Central memory CD4-positive, alpha-beta T cell (primary cell): ENCODE measurements around the gene GLCCI1.

Experiments used
- DNase-seq: peaks from one replicate; pipeline ENCODE4 v3.0.0; 2022

GLCCI1 gene

DNA sequence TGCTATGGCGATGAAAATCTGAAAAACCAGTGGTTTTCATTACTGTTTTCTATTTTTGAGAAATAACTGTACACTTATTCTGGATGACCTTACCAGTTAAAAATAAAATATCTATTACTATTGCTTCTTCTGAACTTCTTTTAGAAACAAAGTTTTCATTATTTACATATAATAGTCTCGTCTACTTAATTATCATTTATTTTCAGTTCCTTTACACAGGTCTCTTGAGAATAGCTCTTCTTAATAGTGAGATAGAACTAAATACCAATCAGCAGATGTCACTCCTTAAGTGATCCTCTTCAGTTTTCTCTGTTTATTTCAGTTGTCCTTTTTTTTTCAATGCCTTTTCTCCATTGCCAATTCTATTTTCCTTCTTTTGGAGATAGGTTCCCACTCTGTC, 4.3 kb upstream of the GLCCI1 start:
- DNase-seq: no peak

DNA sequence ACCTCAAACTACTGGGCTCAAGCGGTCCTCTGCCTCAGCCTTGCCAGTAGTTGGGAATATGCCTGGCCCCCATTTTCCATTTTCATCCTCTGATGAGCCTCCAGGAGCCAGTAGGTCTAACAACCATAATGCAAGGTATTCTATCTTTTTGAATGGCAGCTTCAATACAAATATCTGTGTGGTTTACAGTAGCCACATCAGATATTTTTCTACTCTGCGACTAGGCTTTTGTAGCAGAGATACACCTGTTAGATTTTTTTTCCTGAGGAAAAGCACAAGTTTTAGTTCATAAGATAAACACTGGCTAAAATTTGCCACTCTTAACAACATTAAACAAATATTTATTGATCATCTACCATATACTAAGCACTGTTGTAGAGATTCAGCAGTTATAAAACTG, 3.9 kb upstream of the GLCCI1 start:
- no peak for DNase-seq

DNA sequence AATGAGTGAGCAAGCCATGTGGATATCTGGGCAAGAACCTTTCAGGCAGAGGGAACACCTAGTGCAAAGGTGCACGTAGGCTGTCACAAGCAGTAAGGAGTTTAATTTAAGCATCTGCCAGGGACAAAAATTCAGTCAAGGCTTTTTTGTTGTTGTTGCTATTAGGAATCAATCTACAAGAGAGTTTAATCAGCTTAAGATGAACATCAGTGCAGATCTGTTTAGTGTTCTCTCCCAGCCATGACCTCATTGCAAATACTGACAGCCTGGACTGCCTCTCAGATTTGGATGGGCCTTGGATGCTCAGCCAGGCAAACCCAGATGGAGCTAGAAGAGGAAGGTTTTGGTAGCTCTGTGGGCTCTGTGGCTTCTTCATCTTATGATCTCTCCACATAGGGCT, 3.3 kb upstream of the GLCCI1 start:
- DNase-seq: no peak

DNA sequence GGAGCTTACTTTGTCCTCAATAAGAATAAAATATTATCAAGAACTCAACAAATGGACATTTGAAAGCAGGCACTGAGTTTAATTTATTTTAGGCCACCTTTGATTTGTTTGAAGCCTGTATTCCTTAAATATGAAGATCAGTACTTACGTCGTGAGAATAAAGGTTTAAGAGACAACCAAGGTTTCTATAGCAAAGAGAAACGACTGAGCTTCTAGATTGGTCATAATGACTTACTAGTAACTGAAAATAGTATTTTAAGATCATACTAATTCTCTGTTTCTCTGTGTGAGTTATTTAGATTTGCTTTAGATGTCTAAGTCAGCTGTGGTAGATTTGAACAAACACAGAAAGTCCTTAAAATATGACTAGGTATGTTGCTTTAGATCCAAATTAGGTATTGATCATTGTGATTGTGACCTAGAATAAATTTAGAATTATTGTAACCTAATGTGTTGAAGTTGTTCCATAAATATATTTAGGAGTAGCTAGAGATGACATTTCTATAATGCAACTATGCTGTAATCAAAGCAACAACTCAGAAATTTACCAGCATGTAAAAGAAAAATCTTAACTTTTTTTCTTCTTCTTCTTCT, 2.4 kb upstream of the GLCCI1 start:
- DNase-seq: no peak

DNA sequence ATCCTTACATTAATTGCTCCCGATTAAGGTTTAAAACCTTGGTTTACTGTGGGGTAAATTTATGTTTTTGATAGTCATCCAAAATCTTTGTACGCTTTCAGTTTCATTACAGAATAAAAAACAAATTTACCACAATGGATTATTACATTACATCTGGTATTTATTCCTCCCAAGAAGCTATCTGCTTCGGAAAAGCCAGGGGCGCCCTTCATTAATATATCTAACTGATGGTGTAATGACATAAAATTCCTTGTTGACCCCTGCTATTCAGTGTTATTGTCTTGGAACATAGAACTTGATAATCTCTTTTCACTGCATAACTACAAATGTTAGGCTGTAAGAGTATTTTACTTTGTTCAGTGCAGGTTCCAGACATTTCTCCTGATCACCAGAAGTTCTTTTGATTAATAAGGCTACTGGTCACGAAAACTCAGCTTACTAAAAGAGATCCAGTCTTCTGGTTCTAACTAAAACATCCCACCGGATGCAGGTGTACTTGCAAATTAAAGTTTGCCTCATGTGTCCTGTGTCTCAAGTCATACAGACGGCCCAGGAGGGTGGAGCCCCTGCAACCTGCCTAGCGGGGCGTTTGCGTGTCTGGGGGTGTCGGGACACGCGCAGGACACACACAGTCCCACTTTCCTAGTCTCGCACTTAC, 581 bp upstream of the GLCCI1 start:
- peak; percentile 12 for DNase-seq

DNA sequence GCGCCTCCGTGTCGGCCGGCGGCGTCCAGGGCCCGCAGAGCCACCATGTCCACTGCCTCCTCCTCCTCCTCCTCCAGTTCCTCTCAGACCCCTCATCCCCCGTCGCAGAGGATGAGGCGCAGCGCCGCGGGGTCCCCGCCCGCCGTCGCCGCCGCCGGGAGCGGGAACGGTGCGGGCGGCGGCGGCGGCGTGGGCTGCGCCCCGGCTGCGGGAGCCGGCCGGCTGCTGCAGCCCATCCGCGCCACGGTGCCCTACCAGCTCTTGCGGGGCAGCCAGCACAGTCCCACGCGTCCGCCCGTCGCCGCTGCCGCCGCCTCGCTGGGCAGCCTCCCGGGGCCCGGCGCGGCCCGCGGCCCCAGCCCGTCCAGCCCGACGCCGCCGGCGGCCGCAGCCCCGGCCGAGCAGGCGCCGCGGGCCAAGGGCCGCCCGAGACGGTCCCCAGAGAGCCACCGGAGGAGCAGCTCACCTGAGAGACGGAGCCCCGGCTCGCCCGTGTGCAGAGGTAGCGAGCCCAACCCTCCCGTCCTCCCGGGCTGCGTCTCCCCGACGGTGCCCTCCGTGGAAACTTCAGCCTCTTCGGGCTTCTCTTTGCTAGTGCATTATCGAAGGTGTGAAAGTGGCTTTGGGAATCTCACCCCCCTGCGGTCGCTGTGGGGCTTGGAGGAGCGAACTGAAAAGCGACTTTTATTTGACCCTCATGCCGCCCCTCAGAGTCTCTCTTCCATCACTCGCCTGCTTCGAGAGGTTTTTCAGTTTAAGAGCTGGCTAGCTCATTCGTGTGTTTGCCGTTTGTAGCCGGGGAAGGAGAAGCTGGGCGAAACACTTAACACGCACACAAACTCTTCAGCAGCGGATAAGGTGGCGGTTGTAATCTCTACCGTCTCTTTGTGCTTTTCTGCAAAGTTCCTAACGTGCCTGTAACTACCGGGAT, 975 bp downstream of the GLCCI1 start:
- DNase-seq: peak; percentile 49

DNA sequence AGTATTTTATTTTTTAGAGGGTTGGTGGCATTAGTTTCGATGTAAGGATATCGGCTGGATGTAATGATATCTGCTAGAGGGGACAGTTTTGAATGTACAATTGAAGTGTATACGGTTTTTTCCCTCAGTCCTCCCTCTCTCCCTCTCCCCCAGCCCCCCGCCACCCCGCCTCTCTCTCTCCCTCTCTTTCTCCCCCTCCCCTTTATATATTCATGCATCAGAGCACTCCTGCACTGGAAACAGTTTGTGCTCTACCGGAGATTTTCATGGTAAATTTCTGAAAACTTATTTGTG, 1.6 kb downstream of the GLCCI1 start:
- DNase-seq: no peak

DNA sequence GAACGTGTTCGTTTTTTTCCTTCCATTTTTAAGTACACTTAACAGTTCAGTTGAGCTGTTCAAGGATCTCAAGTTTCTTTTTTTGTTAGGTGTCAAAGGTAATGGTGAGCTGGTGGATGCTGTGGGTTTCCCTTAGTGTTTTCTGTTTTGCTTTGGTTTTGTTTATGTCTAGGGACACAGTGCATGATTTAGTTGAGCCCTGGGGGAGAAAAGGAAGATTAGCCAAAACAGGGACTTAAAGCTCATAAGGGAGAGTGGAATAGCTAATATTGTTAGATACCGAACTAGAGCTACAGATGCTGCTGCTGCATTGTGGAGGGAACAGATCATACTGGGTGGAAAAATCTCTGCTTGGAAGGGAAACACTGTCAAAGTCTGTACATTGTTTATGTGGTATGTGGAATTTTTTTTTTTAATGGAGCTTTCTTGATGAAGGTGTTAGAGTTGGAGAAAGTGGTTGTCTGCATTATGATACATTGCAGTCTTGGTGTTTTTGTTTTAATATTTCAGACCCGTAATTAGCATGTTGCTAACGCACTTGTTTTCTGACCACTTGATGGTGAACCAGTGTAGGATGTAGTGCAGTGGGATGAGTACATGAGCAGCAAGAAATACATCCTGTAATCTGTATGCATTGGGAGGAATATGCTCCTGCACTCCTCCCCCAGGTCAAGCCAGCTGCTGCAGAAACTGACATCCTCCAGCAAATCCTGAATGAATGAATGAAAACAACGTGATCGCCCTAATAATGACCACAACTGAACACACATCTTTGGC, 2.1 kb downstream of the GLCCI1 start:
- DNase-seq: peak; percentile 20

DNA sequence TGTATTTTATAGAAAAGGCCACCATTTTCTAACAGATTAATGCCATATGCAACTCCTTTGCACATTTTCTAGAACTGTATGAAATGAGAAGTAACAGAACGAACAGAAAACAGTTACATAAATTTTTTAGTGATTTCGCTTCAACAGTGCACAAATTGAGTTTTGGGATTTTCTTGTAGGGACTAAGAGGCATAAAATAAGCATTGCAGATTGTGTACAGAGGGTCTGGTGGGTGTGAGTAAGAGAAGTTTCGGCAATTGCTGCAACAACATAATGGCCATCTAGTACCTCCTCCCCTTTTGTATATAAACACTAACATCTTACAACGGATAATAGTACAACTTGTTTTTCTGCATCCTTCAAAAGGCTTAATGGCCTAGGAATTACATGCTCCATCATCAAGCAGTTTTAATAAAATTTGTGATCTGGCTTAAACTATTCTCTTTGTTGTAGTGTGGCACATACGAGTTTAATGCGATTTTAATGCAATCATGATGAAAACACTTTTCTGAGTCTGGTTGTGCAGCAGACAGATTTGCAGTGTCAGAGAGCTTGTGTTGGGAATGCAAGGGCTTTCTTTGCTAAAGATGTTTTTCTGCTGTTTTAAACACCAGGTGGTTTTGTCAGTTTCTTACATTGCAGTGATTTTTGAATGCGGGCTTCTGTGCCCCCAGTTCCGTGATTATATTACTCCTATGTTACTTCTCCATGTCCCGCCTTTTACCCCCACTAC, 2.9 kb downstream of the GLCCI1 start:
- DNase-seq: no peak

DNA sequence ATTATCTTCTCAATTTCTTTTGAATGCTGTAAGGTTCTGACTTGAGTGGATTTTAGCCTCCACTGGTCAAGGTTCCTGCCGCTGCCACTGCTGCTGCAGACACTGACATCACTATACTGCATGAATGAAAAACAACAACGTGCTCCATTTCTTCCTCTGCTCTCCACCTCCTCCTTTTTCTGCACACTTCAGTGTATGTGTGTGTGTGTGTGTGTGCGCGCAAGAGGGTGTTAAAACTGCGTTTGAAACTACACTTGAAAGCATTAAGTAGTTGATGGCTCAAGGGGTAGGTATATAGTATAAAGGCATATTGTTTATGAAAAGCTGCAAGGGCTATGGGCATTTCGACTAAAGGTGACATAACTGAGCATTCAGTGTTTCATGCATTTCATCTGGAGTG, 3.5 kb downstream of the GLCCI1 start:
- no peak for DNase-seq

DNA sequence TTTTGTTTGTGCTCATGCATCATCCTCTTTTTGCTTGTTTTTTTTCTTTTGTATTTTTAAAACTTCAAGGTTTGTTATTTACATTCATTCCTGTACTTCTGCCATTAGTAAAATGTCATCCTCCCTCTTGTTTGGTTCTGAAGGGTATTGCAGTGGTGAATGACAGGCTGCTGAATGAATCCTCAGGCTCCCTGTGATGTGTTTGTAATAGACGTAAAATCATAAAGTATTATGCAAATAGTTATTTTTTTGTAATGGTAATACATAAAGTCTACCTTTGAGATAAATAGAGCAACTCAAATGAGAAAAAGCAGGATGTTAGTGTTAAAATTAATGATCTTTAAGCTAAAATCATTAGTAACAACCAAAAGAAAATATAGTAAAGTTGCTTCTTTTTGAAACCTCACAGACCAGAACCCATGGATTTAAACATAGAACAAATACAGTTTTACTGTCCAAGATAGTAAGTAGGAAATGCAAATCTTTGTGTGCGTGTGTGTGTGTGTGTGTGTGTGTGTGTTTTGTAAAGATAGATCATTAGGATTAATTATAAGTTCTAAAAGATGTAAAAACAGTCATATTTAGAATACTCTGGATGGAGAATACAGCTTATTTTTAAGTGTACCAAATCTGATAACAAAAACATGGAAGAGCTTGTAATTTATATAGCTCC, 4.5 kb downstream of the GLCCI1 start:
- no peak for DNase-seq

DNA sequence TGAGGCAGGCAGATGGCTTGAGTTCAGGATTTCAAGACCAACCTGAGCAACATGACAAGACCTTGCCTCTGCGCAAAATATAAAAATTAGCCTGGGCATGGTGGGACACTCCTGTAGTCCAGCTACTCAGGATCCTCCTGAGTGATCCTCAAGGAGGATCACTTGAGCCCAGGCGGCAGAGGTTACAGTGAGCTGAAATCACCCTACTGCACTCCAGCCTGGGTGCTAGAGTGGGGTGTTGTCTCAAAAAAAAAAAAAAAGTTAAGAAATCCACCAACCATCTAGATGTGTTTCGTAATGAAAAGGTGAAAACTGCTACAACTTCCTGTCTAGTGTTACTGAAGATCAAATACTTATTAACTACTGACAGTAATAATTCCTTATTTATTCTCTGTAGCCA, 8.1 kb downstream of the GLCCI1 start:
- no peak for DNase-seq

DNA sequence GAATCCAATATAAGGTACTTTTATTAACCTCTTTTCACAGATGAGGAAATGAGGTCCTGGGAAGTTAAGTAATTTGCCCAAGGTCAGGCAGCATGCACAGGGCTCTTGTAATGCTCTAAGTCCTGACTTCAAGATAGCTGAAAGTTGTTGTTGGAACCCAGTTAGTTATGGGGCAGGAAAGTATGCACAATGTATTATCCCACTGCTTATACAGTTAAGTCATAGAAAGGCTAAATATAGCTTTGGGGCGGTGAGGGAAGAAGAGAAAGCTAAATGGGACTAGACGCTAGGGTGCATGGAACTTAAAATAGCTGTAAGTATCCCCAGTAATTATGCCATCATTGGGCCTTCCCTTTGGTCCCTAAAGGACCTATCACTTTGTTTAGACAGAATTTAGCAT, 9.2 kb downstream of the GLCCI1 start:
- DNase-seq: no peak

DNA sequence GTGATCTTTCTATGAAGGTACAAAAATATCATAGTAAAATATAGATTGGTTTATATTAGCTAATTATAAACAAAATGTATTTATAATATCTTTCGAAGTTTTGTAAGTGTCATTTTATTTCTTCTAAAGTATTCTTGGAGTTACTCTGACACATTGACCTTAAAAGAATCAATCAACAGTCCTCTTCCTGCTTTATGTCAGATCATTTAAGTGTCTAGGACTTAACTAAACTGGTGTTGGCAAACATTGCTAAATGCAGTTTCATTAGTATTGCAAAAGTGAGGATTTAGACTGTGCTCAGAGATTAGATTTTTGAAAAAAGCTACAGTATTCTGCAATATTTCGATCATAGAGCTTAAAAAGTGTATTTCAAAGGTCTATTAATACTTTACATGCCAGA, 10.3 kb downstream of the GLCCI1 start:
- no peak for DNase-seq

DNA sequence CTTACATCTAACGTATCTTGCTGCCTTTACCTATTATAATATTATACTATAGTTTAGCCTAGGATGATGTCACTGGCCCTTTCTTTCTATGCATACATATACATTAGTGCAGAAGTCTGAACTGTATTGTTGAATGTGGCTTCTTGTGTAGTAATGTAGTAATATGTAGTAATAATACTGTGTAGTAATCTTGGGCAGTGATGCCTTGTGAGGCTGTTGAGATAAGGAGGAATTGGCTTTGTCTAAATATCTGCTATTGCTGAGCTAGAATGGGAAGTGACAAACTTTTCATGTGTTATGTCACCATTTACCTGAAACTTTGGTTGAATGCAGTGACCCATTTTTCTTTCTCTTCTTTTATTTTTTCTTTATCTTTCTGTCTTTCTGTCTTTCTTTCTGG, 11.0 kb downstream of the GLCCI1 start:
- no peak for DNase-seq

DNA sequence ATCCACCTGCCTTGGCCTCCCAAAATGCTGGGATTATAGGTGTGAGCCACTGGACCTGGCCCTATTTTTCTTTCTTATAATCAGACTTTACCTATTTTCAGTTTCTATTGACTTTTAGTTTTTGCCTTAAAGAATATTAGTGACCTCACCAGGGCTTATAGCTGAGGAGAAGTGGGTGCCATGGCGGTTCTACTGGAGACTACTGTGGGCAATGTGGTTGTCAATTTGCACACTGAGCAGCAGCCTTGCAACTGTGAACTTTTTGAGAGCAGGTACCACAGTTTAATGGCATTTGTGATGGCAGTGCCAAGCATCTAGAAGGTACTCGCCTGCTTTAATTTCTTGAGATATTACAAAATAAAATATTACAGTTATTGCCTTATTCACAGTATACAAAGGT, 11.5 kb downstream of the GLCCI1 start:
- no peak for DNase-seq

DNA sequence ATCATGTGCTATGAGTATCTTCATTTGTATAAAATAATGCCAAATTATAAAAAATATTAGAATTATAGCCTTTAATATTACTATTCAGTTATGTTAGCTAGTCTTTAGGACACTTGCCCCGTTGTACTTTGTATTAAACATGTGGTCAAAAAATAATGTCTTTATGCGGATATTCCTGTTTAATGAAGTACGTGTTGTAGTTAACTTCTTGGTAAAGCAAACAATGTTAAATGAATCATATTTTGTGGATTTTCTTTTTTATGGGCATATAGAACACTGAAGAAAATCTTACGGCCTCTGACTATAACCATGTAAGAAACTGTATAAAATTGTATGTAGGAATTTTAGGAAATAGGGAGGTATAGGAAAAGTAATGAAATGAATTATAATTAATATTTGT, 14.3 kb downstream of the GLCCI1 start:
- DNase-seq: no peak

DNA sequence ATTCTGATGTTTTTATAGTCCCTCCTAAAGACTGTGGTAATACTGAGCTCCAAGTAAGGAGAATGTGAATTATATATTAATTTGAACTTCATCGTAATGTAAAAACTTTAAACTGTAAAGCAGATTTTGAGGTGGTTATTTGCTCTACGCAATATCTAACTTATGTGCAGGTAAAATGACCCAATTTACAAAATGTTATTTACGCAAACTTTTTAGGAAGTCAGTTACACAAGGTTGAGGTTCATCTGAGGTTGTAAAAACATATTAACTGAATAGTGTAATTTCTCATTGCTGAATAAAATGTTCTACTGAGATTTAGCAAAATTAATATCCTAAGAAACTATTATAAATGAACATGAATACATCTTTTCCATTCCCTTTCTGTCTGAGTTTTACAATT, 15.8 kb downstream of the GLCCI1 start:
- DNase-seq: no peak

DNA sequence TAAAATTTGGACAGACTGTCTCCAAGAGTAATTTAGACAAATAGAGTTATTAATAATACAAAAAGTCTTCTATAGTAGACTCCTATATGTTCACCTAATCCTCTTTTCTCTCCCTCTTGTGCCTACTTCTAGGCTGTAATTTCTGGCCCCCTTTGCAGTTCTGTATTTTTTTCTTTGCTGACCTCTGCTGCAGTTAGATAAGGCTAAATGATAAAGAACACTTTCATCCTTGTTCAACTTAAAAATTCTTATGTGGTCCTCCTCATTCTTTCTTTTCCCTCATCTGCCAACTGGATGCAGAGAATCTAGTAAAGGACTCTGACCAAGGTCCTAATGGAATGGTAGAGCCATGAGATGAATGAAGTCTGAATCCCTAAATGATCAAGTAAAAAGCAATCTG, 20.1 kb downstream of the GLCCI1 start:
- DNase-seq: no peak

DNA sequence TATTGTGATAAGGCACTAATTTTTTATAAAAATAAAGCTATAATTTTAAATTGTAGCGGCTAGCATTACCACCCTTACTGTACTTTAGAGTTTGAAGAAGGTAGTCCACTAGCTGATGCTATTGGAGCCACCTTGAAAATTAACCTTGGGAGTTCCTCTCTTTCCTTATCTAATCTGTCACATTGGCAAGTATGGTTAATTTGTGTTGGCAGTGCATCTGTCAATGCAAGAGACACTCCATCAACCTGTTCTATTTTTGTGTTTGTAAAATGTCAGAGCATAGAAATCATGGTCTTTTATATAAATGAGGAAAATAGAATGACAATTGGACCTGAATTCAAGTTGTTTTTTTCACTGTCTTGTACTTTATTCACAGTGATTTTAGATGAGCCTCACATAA, 20.5 kb downstream of the GLCCI1 start:
- no peak for DNase-seq

DNA sequence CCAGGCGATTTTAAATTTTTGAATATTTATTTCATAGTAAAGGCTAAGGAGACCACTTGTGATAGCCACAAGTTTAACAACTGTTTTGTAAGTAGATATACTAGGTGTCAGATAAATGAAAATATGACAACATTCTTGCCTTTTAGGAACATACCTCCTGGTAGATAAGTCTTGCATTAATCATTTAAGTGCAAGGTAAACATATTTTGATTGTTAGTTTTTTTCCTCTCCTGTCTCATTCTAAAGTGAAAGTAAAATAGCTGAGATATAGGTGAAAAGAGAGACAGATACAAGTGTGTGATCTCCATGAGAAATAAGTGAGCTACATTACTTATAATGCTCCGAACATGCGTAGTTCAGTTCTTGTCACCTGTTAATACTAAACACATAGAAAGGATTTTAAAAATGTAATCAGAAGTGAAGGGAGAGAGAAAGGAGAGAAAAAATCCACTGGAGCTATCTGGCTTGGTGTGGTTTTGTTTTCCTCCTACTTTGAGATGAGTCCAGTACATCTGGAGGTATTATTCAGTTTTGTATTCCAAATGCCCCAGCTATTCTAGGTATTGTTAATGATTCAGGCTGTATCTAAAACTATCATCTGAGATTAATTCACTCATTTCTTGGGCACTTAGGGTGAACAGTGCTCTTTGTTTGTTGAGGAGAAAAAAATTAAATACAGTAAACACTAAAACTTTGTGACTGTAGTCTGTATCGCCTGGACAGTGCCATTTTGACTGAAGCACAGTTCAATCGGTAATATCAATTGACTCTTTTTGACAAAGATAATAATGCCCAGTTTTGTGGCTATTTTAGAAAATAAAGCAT, 21.2 kb downstream of the GLCCI1 start:
- no peak for DNase-seq
